Psoas muscle (tissue), 8 donors: ENCODE data around the gene ACYP2. TPM values are rescaled to one million over a fixed set of nuclear protein-coding genes. Genes with fewer than 3 reads are reported as not detected.

Experiments
- ATAC-seq, 4 donors: fragments of 200-7000 bp; cut with Tn5 transposase; one replicate each; pipeline ENCODE4 v1.9.1; 2020; ENCODE audit warnings: moderate library complexity in 3 of 4, mild to moderate bottlenecking in 2 of 4
- DNase-seq, 2 donors: peaks; one replicate each; pipeline ENCODE4 v3.0.0-alpha.2; 2020
- H3K27ac ChIP-seq: fragments of 200-600 bp; one replicate; pipeline ENCODE4 v1.8.0; 2022
- H3K27me3 ChIP-seq, 3 donors: fragments of 200-600 bp in 1 of 3; one replicate each; pipeline versions ENCODE4 v1.6.1 to v1.8.0; 2013 to 2022; ENCODE audit warnings: low read length in 2 of 3, mild to moderate bottlenecking in 2 of 3, moderate library complexity in 1 of 3; ENCODE audit not compliant: insufficient read depth in 3 of 3
- H3K36me3 ChIP-seq, 2 donors: fragments of 200-600 bp in 1 of 2; one replicate each; pipeline versions ENCODE4 v1.6.1 to v1.8.0; 2013 to 2022; ENCODE audit warnings: low read depth in 1 of 2, mild to moderate bottlenecking in 1 of 2, moderate library complexity in 1 of 2; ENCODE audit not compliant: insufficient read depth in 1 of 2
- H3K4me1 ChIP-seq: fragments of 200-600 bp; one replicate; pipeline ENCODE4 v1.8.0; 2022
- H3K4me3 ChIP-seq: fragments of 200-600 bp; one replicate; pipeline ENCODE4 v1.8.0; 2022; ENCODE audit warnings: mild to moderate bottlenecking
- H3K9me3 ChIP-seq: fragments of 200-600 bp; one replicate; pipeline ENCODE4 v1.8.0; 2022
- WGBS, 3 donors: extraction: QIAGEN DNeasy Blood & Tissue Kit; methylation state at CpG; one replicate each; pipeline versions ENCODE4 v1.1.6 to v1.1.7; 2013; 5-methylcytosine and 5-hydroxymethylcytosine counted together
- intact Hi-C, 2 donors: fragments of 100-400 bp; cut with DNase I; formaldehyde crosslinking; loops; one replicate each; pipeline versions ENCODE4 v1.11.0 to v1.14.2; 2022
- polyA plus RNA-seq, 3 donors: library from polyadenylated mRNA; stranded (reverse); fragments of 200-250 nt; gene quantifications; one replicate each; pipeline ENCODE4 v1.2.3, GENCODE V29; 2013
- total RNA-seq, 4 donors: library from RNA; stranded (reverse); fragmentation: NEBNext Ultra II Directional in 2 of 4; extraction: Animal tissue kit (Norgen Biotek cat#: 25700) in 2 of 4; gene quantifications; one replicate each; pipeline versions ENCODE4 v1.2.1 to v1.2.4, GENCODE V29; 2021 to 2023
- TF ChIP-seq, protein P1 (sequence below): fragments of 200-600 bp; IDR thresholded peaks from one replicate; pipeline ENCODE4 v1.8.0; 2022; ENCODE audit warnings: antibody characterized with exemption
- donor health status: healthy with polysubstance abuse.
- donor health status: DM: no; HTN: no; CAD: no; lungs with moderate emphysema.
- donor health status: Bipolar disorder and iron deficiency.
- donor health status: healthy.
- donor health status: DM: yes; HTN: yes; CAD: no.
- donor health status: DM: no; HTN: no; CAD: no.
- donor health status: DM: no; HTN: no; CAD: no.
- donor health status: DM: yes; HTN: yes; CAD: no.

Gene ACYP2
- total and polyA plus RNA-seq, 7 donors, result 73.5 to 231 (median 108) TPM

DNA sequence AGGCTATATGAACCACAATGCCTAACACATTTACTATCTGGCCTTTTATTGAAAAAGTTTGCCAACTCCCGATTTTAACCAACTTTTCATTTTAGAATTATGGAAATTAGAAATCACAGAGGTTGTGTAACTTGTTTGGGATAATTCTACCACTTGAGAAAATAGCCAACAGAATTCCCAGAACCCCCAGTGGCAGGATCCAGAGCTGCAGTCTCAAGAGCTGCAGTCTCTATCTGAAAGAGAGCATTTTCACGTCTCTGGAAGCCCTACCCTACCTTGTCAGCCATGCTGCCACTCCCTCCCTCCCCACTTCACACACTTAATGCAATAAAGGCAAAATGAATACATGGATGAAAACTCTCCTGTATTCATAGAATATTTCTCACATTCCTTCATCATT lies 164.0 kb downstream of the ACYP2 start:
- TF ChIP-seq, protein P1, sequence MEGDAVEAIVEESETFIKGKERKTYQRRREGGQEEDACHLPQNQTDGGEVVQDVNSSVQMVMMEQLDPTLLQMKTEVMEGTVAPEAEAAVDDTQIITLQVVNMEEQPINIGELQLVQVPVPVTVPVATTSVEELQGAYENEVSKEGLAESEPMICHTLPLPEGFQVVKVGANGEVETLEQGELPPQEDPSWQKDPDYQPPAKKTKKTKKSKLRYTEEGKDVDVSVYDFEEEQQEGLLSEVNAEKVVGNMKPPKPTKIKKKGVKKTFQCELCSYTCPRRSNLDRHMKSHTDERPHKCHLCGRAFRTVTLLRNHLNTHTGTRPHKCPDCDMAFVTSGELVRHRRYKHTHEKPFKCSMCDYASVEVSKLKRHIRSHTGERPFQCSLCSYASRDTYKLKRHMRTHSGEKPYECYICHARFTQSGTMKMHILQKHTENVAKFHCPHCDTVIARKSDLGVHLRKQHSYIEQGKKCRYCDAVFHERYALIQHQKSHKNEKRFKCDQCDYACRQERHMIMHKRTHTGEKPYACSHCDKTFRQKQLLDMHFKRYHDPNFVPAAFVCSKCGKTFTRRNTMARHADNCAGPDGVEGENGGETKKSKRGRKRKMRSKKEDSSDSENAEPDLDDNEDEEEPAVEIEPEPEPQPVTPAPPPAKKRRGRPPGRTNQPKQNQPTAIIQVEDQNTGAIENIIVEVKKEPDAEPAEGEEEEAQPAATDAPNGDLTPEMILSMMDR, result peak; percentile 14
- H3K27me3 ChIP-seq, result no peaks in the 10 kb centered on the region
- H3K4me3 ChIP-seq, result no peak overlapping the region
- intact Hi-C loops, result no loop called here
- no peaks in the 10 kb centered on the region for H3K9me3 ChIP-seq
- DNase-seq, result no peak
- no peak for ATAC-seq
- H3K36me3 ChIP-seq, result no peaks in the 10 kb centered on the region
- H3K4me1 ChIP-seq, result no peaks in the 10 kb centered on the region
- WGBS, 3 donors, result 72 to 94% (median 89%) methylated on average over 2 of the region's 2 CpGs
- no peak overlapping the region for H3K27ac ChIP-seq

DNA sequence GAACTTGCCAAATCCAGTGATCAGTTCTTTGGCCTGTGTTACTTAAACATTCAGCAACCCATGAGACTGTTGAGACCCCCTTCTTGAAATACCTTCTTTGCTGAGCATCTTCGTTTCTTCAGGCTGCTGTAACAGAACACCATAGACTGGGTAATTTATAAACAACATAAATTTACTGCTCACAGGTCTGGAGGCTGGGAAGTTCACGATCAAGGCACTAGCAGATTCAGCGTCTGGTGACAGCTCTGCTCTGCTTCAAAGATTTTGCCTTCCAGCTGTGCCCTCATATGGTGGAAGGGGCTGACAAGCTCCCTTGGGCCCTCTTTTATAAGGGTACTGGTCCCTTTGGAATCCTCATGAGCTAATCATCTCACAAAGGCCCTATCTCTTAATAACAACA lies 169.4 kb downstream of the ACYP2 start:
- no peak for DNase-seq
- TF ChIP-seq, protein P1, result no peak
- Histone ChIP-seq H3K9me3 (no peaks in the 10 kb centered on the region), H3K27me3 (no peaks in the 10 kb centered on the region), H3K4me3 (no peak overlapping the region), H3K36me3 (no peaks in the 10 kb centered on the region), H3K4me1 (peaks cover 4% of the 10 kb centered on the region), H3K27ac (no peak overlapping the region)
- ATAC-seq, result no peak
- intact Hi-C loops, result no loop called here
- 89 to 92% (median 91%) methylated on average over 3 of the region's 3 CpGs for WGBS, 3 donors

DNA sequence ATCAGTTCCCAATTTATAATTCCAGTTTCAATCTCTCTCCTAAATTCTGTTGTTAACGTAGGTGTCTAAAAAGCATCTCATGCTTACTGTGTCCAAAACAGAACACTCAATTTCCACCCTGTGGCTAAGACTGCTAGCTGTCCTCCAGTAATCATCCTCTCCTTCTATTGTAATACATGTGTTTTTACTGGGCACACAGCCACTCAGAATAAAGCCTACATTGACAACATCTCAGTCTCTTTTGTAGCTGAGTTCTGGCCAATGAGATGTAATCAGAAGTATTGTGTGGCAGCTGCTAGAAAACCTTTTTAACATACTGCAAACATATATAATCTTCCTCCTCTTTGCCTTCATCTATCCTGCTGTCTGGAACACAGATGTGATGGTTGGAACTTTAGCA lies 170.0 kb downstream of the ACYP2 start:
- no peak overlapping the region for H3K27ac ChIP-seq
- H3K27me3 ChIP-seq, result no peaks in the 10 kb centered on the region
- no peaks in the 10 kb centered on the region for H3K36me3 ChIP-seq
- no peaks in the 10 kb centered on the region for H3K9me3 ChIP-seq
- intact Hi-C loops, result no loop called here
- peaks cover 4% of the 10 kb centered on the region for H3K4me1 ChIP-seq
- 86 to 100% (median 98%) methylated on average over 1 of the region's 1 CpG for WGBS, 3 donors
- no peak overlapping the region for H3K4me3 ChIP-seq
- ATAC-seq (no peak), DNase-seq (no peak)
- TF ChIP-seq, protein P1, result no peak

DNA sequence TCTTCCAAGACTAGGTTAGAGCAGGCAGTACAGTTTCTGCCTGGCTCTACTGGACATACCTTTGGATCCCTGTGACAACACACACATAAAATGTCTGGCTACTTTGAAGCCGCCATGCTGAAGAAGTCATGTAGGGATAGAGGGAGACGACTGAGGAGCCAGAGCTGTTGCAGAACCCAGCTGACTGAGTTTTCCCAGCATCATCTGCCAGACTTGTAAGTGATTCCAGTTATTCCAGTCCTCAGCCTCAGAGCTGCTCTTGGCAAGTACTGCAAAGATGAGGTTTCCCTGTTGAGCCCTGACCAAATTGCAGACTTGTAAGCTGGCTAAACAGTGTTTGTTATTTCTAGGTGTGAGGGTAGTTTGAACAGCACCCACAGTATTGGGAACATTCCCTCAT lies 172.1 kb downstream of the ACYP2 start:
- DNase-seq, result peak in 1 of 2 donors; percentile 26
- Histone ChIP-seq H3K27ac (no peak overlapping the region), H3K36me3 (no peaks in the 10 kb centered on the region), H3K9me3 (no peaks in the 10 kb centered on the region), H3K4me3 (no peak overlapping the region), H3K4me1 (peaks cover 4% of the 10 kb centered on the region), H3K27me3 (no peaks in the 10 kb centered on the region)
- peak; percentile 69 to 92 (median 86) for ATAC-seq
- WGBS, 3 donors, result 26 to 52% (median 36%) methylated on average over 2 of the region's 2 CpGs
- intact Hi-C loops, result no loop called here
- TF ChIP-seq, protein P1, result no peak

DNA sequence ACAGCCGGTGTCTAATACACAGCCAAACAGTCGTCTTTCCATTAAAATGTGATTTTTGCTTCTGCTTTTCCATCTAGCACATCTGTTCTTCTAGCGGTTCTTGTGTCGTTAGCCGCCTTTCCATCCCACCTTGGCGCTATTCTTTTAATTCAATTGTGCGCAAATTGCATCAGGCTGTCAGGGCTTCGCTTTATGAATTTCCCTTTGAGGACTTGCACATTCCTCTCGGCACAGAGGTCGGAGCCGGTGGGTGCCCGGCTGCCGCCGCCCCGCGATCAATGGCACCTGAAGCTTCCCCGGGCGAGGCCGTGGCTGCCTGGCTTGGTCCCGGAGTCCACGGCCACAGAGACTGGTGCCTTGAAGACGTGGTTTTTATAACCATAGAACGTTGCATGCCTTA lies 174.5 kb downstream of the ACYP2 start:
- 86 to 90% (median 89%) methylated on average over 23 of the region's 23 CpGs for WGBS, 3 donors
- H3K4me3 ChIP-seq, result no peak overlapping the region
- H3K4me1 ChIP-seq, result peaks cover 4% of the 10 kb centered on the region
- DNase-seq, result no peak
- H3K36me3 ChIP-seq, result no peaks in the 10 kb centered on the region
- no peak overlapping the region for H3K27ac ChIP-seq
- TF ChIP-seq, protein P1, result no peak
- H3K9me3 ChIP-seq, result no peaks in the 10 kb centered on the region
- no peaks in the 10 kb centered on the region for H3K27me3 ChIP-seq
- intact Hi-C loops, result no loop called here
- ATAC-seq, result no peak
